Measurements from ENCODE around the gene KLHL1.
"Not testable (repeated sequence)": the region's sequence is repeated elsewhere in the genome, so short reads cannot be mapped to it uniquely, and the experiment has no call there.

Gene KLHL1

GRCh38 chr13:70108356-70109105 lies at the start of gene KLHL1:
TSS of gene KLHL1 (minus strand) at chr13:70108452. CDS start at chr13:70107699, 753 bp downstream.
- DNase-seq: no peak

- not testable (repeated sequence) for DNase-seq
These were observed 34.4 kb upstream of the KLHL1 start for GRCh38 chr13:70142658-70143057.

GRCh38 chr13:70128098-70128497 lies 19.8 kb upstream of the KLHL1 start:
- DNase-seq: no peak

GRCh38 chr13:70125693-70126092 lies 17.4 kb upstream of the KLHL1 start:
- no peak for DNase-seq

GRCh38 chr13:70117338-70117905 lies 9.2 kb upstream of the KLHL1 start:
- DNase-seq: no peak

GRCh38 chr13:70107498-70108281 lies 562 bp downstream of the KLHL1 start, which contains the start of gene ATXN8OS:
TSS of gene ATXN8OS (plus strand) at chr13:70107826.
- no peak for DNase-seq

- no peak for DNase-seq
These were observed 1.1 kb downstream of the KLHL1 start for GRCh38 chr13:70107125-70107497.

- DNase-seq: no peak
These were observed 3.8 kb downstream of the KLHL1 start for GRCh38 chr13:70104481-70104880.

- DNase-seq: no peak
These were observed 9.6 kb downstream of the KLHL1 start for GRCh38 chr13:70098669-70099068.

GRCh38 chr13:70090036-70090723 lies 18.1 kb downstream of the KLHL1 start:
- DNase-seq: no peak

- no peak for DNase-seq
These were observed 19.3 kb downstream of the KLHL1 start for GRCh38 chr13:70088926-70089325.

- no peak for DNase-seq
These were observed 21.0 kb downstream of the KLHL1 start for GRCh38 chr13:70087247-70087646.

- no peak for DNase-seq
These were observed 28.2 kb downstream of the KLHL1 start for GRCh38 chr13:70080012-70080411.

GRCh38 chr13:70054572-70054971 lies 53.7 kb downstream of the KLHL1 start:
- DNase-seq: no peak

GRCh38 chr13:70051531-70051930 lies 56.7 kb downstream of the KLHL1 start:
- no peak for DNase-seq

- no peak for DNase-seq
These were observed 64.6 kb downstream of the KLHL1 start for GRCh38 chr13:70043685-70044084.

GRCh38 chr13:70042193-70042592 lies 66.1 kb downstream of the KLHL1 start:
- DNase-seq: no peak

- DNase-seq: no peak
These were observed 74.0 kb downstream of the KLHL1 start for GRCh38 chr13:70034286-70034685.

- DNase-seq: no peak
These were observed 80.7 kb downstream of the KLHL1 start for GRCh38 chr13:70027551-70027950.

- no peak for DNase-seq
These were observed 84.7 kb downstream of the KLHL1 start for GRCh38 chr13:70023516-70023915.

GRCh38 chr13:70022646-70023045 lies 85.6 kb downstream of the KLHL1 start:
- DNase-seq: no peak

GRCh38 chr13:70016116-70016515 lies 92.1 kb downstream of the KLHL1 start:
- no peak for DNase-seq

GRCh38 chr13:70014337-70014736 lies 93.9 kb downstream of the KLHL1 start:
- no peak for DNase-seq
